Choroid plexus epithelial cell (primary cell): Measurements from ENCODE around the gene RHOJ.

Source experiments
- DNase-seq: peaks from one replicate; pipeline ENCODE4 v3.0.0-alpha.2; 2010; ENCODE audit warnings: low read depth
- H3K4me3 ChIP-seq: 2 replicates; pipeline ENCODE4 v1.5.1; 2011; ENCODE audit warnings: low read depth, mild to moderate bottlenecking, control low read depth, low read length, moderate library complexity
- CTCF ChIP-seq: conservative IDR thresholded peaks from 2 replicates; pipeline ENCODE4 v1.5.1; 2011; ENCODE audit warnings: low read depth, mild to moderate bottlenecking, control low read depth, inconsistent platforms, low read length, moderate library complexity

RHOJ gene

GRCh38 chr14:63212776-63213500 lies 8.7 kb downstream of the RHOJ start:
- no peak for TF ChIP-seq CTCF
- no peak overlapping the region for H3K4me3 ChIP-seq
- no peak for DNase-seq

DNA sequence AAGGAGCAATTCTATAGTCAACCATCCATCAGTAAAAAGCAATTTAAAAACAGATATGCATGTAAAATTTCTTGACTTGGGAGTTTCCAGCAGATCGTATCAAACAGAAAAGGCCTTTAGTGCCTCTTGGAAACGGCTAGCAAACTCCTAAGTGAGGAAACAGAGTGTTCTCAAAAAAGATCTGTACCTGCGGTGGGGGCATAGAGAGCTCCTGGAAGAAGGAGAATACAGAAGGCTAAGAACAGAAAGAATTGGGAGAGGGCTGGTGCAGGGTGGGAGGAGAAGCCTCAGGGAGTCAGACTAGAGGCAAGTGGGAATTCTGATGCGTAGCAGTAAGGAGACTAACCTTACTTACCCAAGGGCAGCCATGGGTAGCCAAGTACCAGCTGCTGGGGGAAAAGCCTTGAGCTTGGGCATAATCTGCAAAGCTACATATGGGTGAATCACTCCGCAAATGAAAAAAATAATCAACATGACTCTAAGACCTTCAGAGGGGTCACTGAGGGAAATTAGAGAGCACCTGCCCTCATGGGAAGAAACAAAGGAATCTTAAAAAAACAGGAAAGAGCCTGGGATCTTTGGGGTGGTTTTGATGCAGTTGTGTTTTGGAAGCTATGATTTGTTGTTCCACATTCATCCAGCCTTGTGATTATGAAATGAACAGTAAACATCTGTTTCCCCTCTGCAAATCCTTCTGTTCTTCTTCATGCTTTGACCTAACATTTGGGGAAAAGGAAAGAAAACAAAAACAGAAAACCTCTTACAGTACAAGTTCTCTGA lies 10.4 kb downstream of the RHOJ start:
- no peak for DNase-seq
- no peak for TF ChIP-seq CTCF

DNA sequence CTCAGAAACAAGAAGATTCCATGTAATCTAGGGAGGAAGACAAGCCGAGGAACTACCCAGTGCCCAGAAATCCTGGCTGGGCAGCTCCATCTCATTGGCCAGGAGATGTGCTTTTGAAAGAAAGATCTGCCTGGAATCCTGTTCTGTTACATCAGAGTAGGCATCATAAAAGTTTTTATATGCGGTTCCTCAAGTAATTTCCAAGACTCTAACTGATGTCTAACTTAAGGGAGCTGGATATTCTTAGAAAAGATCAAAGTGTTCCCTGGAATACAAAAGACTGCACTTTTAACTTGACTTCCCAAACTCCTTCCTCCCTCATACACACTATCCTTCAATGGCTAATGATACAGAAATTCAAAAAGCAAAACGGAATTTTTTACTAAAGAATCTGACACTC lies 16.3 kb downstream of the RHOJ start:
- DNase-seq: no peak
- TF ChIP-seq CTCF: no peak
- no peak overlapping the region for H3K4me3 ChIP-seq

More for the DNA sequence above, 10.4 kb downstream of the RHOJ start:
- no peak overlapping the region for H3K4me3 ChIP-seq

DNA sequence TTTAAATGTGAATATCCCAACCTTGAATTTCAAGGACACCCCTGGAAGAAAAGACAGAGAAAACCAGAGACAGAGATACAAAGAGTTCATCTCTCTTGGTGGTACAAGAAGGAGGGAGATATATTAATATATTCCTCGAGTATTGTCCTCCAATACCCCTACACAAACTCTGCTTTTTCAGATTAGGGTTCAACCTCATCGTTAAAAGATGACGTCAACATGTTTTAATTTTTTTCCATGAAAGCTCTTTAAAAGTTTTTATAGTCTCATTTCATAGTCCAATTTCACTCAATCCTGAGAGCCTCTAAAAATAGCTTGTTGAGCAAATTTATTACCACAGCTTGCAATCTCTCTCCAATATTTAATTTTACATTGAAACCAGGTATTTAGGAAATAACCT lies 19.4 kb downstream of the RHOJ start:
- TF ChIP-seq CTCF: no peak
- DNase-seq: no peak
- H3K4me3 ChIP-seq: no peak overlapping the region

- H3K4me3 ChIP-seq: no peak overlapping the region
- DNase-seq: peak; percentile 23
- no peak for TF ChIP-seq CTCF
Observed at GRCh38 chr14:63224196-63224595, 20.0 kb downstream of the RHOJ start.

GRCh38 chr14:63228217-63228616 lies 24.0 kb downstream of the RHOJ start:
- no peak for DNase-seq
- no peak overlapping the region for H3K4me3 ChIP-seq
- no peak for TF ChIP-seq CTCF
